Stomach (tissue), 4 donors: ENCODE data around the gene OR6B3.

Experiments
- POLR2A ChIP-seq, 4 donors: fragments of 450-650 bp; IDR thresholded peaks; one replicate each; pipeline ENCODE4 v1.6.1; 2016; ENCODE audit warnings: antibody characterized with exemption in 4 of 4, control low read depth in 2 of 4, mild to moderate bottlenecking in 1 of 4, moderate library complexity in 1 of 4
- TF ChIP-seq, protein P1 (sequence below), 7 experiments: fragments of 450-650 bp in 4 of 7; fragments of 200-600 bp in 3 of 7; sonication (generic) in 3 of 7; IDR thresholded peaks; one replicate each; pipeline ENCODE4 v1.5.1; 2016 to 2019; ENCODE audit warnings: antibody characterized with exemption in 7 of 7, control low read depth in 2 of 7, mild to moderate bottlenecking in 1 of 7

GRCh38 chr2:240069829-240070228, 16.5 kb upstream of the OR6B3 start:
- TF ChIP-seq, protein P1, sequence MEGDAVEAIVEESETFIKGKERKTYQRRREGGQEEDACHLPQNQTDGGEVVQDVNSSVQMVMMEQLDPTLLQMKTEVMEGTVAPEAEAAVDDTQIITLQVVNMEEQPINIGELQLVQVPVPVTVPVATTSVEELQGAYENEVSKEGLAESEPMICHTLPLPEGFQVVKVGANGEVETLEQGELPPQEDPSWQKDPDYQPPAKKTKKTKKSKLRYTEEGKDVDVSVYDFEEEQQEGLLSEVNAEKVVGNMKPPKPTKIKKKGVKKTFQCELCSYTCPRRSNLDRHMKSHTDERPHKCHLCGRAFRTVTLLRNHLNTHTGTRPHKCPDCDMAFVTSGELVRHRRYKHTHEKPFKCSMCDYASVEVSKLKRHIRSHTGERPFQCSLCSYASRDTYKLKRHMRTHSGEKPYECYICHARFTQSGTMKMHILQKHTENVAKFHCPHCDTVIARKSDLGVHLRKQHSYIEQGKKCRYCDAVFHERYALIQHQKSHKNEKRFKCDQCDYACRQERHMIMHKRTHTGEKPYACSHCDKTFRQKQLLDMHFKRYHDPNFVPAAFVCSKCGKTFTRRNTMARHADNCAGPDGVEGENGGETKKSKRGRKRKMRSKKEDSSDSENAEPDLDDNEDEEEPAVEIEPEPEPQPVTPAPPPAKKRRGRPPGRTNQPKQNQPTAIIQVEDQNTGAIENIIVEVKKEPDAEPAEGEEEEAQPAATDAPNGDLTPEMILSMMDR (IDR thresholded peaks at IDR 0.05), result no peak
- TF ChIP-seq POLR2A (IDR thresholded peaks at IDR 0.05), result no peak
